ENCODE results near the gene TSHZ2. TPM values are rescaled to one million over a fixed set of nuclear protein-coding genes. Genes with fewer than 3 reads are reported as not detected.

The TSHZ2 gene
- total RNA-seq, 2 experiments from 2014 or later, result 34.1 to 37.8 TPM

DNA sequence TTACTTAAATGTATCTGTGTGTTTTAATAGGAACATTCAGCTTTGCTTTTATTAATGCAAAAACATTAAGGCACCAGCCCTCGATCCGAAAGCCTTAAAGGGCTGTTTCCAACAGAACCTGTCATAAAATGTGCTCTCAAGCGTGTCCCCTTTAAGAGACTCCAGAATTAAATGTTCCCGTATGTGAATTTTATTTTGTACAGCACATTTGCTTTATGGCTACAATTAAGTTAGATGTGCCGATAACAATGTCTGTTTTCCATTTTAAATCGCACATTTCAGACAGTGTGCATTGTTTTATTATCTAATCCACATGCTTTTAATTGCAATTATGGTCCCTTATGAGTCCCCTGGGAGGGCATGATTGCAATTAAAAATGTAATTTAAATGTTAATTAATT is 198.9 kb downstream of the TSHZ2 start:
- intact Hi-C loops (cut with micrococcal nuclease), result no loop called here
- Mint-ChIP-seq H3K27ac (no peak overlapping the region), H3K27me3 (ENCODE audit: low read depth) (no peaks in the 10 kb centered on the region), H3K9me3 (no peaks in the 10 kb centered on the region), H3K36me3 (ENCODE audit: low read depth) (peaks cover 6% of the 10 kb centered on the region), H3K4me3 (no peak overlapping the region), H3K4me1 (ENCODE audit: low read depth) (peaks cover 31% of the 10 kb centered on the region)
- CTCF ChIA-PET, result no interaction called here
- no peak for DNase-seq

- Mint-ChIP-seq H3K36me3 (ENCODE audit: low read depth) (peaks cover 8% of the 10 kb centered on the region), H3K27ac (no peak overlapping the region), H3K27me3 (ENCODE audit: low read depth) (no peaks in the 10 kb centered on the region), H3K4me3 (no peak overlapping the region), H3K4me1 (ENCODE audit: low read depth) (peaks cover 20% of the 10 kb centered on the region), H3K9me3 (no peaks in the 10 kb centered on the region)
- CTCF ChIA-PET, result interaction anchor here (0.6 to 1.1 kb wide), 3 partner anchors 11 to 624 kb away, joined by 3 read pairs; no protein-coding TSS in a partner anchor
- intact Hi-C loops (cut with micrococcal nuclease), result no loop called here
- no peak for DNase-seq
Observed at GRCh38 chr20:53174454-53174853, 202.3 kb downstream of the TSHZ2 start.

DNA sequence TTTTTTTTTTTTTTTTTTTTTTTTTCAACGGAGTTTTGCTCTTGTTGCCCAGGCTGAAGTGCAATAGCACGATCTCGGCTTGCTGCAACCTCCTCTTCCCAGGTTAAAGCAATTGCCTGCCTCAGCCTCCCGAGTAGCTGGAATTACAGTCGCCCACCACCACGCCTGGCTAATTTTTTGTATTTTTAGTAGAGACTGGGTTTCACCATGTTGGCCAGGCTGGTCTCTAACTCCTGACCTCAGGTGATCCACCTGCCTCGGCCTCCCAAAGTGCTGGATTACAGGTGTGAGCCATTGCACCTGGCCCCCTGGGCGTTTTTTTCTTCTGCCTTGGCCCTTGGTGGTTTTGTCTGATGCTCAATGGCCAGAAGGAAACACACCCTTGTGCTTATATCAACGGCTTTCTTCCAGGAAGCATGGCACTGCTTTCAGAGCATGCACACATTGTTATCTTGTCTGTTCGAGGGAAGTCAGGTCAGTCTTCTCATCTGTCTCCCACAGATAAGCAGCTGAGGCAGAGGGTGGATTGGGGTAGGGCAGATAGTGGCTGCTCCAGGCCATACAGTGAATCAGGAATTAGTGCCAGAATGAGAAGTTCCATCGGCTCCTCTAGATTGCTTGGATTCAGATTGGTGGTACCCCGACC is 203.1 kb downstream of the TSHZ2 start:
- DNase-seq, result no peak
- Mint-ChIP-seq H3K4me3 (no peak overlapping the region), H3K27me3 (ENCODE audit: low read depth) (no peaks in the 10 kb centered on the region), H3K36me3 (ENCODE audit: low read depth) (peaks cover 11% of the 10 kb centered on the region), H3K27ac (no peak overlapping the region), H3K4me1 (ENCODE audit: low read depth) (peaks cover 20% of the 10 kb centered on the region), H3K9me3 (no peaks in the 10 kb centered on the region)
- CTCF ChIA-PET, result interaction anchor here (1.1 kb wide), 1 partner anchor 26 kb away, joined by 3 read pairs; no protein-coding TSS in a partner anchor
- intact Hi-C loops (cut with micrococcal nuclease), result no loop called here

DNA sequence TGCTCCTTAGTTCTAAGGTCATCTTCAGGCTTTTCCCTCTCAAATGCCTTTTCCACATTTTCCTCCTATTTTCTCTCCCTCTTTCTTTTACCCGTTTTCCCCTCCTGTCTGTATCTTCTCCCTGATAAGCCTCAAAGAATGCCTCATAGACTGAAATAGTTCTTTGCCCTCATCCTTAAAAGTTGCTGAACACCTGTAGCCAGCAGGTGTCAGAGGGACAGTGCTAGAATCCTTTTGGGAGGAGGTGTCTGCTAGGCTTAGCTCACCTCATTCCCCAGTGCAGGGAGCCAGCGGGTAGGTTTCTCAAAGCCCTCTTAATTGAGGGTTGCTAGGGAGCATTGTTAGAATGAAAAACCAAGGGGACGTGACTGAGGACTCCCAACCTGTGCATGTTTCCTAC is 204.0 kb downstream of the TSHZ2 start:
- Mint-ChIP-seq H3K27me3 (ENCODE audit: low read depth) (no peaks in the 10 kb centered on the region), H3K4me1 (ENCODE audit: low read depth) (peaks cover 22% of the 10 kb centered on the region), H3K4me3 (no peak overlapping the region), H3K36me3 (ENCODE audit: low read depth) (peaks cover 11% of the 10 kb centered on the region), H3K27ac (no peak overlapping the region), H3K9me3 (no peaks in the 10 kb centered on the region)
- DNase-seq, result no peak
- CTCF ChIA-PET, result no interaction called here
- intact Hi-C loops (cut with micrococcal nuclease), result no loop called here

GRCh38 chr20:53177687-53178086 is 205.5 kb downstream of the TSHZ2 start:
- DNase-seq, result no peak
- Mint-ChIP-seq H3K27me3 (ENCODE audit: low read depth) (no peaks in the 10 kb centered on the region), H3K9me3 (no peaks in the 10 kb centered on the region), H3K36me3 (ENCODE audit: low read depth) (peaks cover 11% of the 10 kb centered on the region), H3K27ac (no peak overlapping the region), H3K4me3 (no peak overlapping the region), H3K4me1 (ENCODE audit: low read depth) (peaks cover 15% of the 10 kb centered on the region)
- intact Hi-C loops (cut with micrococcal nuclease), result no loop called here
- CTCF ChIA-PET, result no interaction called here

GRCh38 chr20:53179749-53180148 is 207.6 kb downstream of the TSHZ2 start:
- intact Hi-C loops (cut with micrococcal nuclease), result no loop called here
- Mint-ChIP-seq H3K4me1 (ENCODE audit: low read depth) (peaks cover 4% of the 10 kb centered on the region), H3K36me3 (ENCODE audit: low read depth) (peaks cover 8% of the 10 kb centered on the region), H3K9me3 (no peaks in the 10 kb centered on the region), H3K27me3 (ENCODE audit: low read depth) (no peaks in the 10 kb centered on the region), H3K4me3 (no peak overlapping the region), H3K27ac (no peak overlapping the region)
- DNase-seq, result no peak
- CTCF ChIA-PET, result no interaction called here

DNA sequence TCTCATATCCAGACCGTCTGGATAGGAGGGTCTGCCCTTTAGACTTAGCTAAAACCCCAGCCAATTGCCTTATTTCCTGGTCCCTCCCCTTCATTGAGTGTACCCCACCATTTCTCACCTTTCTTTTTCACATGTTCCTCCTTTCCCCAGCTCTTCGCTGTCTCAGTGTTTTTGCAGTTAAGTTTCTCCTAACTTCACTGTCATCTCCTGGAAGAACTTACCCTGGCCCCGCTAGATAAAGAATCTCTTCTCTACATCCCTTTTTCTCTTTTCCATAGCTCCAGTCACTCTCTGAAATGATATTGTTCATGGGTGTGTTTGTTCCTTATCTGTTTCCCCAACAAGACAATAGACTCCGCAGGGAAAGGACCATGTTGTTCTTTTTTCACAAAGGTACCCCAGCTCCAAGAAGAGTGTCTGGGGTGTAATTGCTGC is 208.8 kb downstream of the TSHZ2 start:
- no peak for DNase-seq
- no peaks in the 10 kb centered on the region for H3K9me3 Mint-ChIP-seq
- no peak overlapping the region for H3K27ac Mint-ChIP-seq
- H3K27me3 Mint-ChIP-seq (ENCODE audit: low read depth), result no peaks in the 10 kb centered on the region
- CTCF ChIA-PET, result interaction anchor here (1.0 kb wide), 1 partner anchor 20 kb away, joined by 3 read pairs; no protein-coding TSS in a partner anchor
- H3K4me3 Mint-ChIP-seq, result no peak overlapping the region
- H3K36me3 Mint-ChIP-seq (ENCODE audit: low read depth), result peaks cover 8% of the 10 kb centered on the region
- H3K4me1 Mint-ChIP-seq (ENCODE audit: low read depth), result peaks cover 7% of the 10 kb centered on the region
- intact Hi-C loops (cut with micrococcal nuclease), result no loop called here

DNA sequence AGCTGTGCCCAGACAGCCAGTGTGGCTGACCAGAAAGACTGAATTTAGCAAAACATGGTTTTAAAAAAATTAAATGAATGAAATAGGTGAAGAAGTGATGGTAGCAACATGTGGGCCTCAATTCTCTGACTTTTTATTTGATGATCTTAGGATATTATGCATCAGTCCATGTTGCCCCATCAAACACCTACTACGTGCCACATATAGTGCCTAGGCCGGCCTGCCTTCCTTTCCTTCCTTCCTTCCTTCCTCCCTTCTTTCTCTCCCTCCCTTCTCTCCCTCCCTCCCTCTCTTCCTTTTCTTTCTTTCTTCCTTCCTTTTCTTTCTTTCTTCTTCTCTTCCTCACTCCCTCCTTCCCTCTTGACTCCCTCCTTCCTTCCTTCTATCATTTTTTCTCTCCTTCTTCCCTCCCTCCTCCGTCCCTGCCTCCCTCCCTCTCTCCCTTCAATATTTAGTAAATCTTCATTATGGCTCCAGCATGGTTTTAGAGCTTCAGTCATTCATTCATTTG is 209.8 kb downstream of the TSHZ2 start:
- intact Hi-C loops (cut with micrococcal nuclease), result no loop called here
- CTCF ChIA-PET, result interaction anchor here (0.7 kb wide), 1 partner anchor 940 kb away, joined by 3 read pairs; no protein-coding TSS in a partner anchor

GRCh38 chr20:53183181-53183580 is 211.0 kb downstream of the TSHZ2 start:
- Mint-ChIP-seq H3K4me3 (no peak overlapping the region), H3K36me3 (ENCODE audit: low read depth) (peaks cover 3% of the 10 kb centered on the region), H3K27me3 (ENCODE audit: low read depth) (no peaks in the 10 kb centered on the region), H3K4me1 (ENCODE audit: low read depth) (peaks cover 23% of the 10 kb centered on the region), H3K9me3 (no peaks in the 10 kb centered on the region), H3K27ac (no peak overlapping the region)
- intact Hi-C loops (cut with micrococcal nuclease), result no loop called here
- CTCF ChIA-PET, result no interaction called here
- no peak for DNase-seq

More for the DNA sequence above, 209.8 kb downstream of the TSHZ2 start:
- Mint-ChIP-seq H3K27ac (no peak overlapping the region), H3K36me3 (ENCODE audit: low read depth) (peaks cover 6% of the 10 kb centered on the region), H3K4me3 (no peak overlapping the region), H3K9me3 (no peaks in the 10 kb centered on the region), H3K4me1 (ENCODE audit: low read depth) (peaks cover 11% of the 10 kb centered on the region), H3K27me3 (ENCODE audit: low read depth) (no peaks in the 10 kb centered on the region)
- no peak for DNase-seq

DNA sequence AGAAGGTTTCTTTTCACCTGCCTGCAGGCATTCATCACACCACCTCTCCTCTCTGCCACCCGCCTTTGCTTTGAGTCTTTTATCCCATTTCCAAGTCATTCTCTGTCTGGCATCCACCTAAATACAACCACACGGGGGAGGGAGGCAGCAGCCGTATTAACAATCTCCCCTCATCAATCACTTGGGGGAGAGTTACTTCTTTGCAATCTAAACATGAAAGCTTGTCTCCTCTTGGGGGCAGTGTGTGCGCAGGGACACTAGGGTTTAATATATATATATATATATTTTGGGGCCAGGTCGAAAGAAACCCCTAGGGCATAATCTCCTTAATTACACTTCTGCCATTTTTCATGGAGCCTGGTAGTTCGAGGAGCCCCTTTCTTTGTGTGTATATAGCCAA is 214.5 kb downstream of the TSHZ2 start:
- Mint-ChIP-seq H3K27me3 (ENCODE audit: low read depth) (no peaks in the 10 kb centered on the region), H3K27ac (no peak overlapping the region), H3K4me1 (ENCODE audit: low read depth) (peaks cover 24% of the 10 kb centered on the region), H3K9me3 (no peaks in the 10 kb centered on the region), H3K4me3 (no peak overlapping the region), H3K36me3 (ENCODE audit: low read depth) (no peaks in the 10 kb centered on the region)
- DNase-seq, result no peak
- CTCF ChIA-PET, result interaction anchor here (0.9 kb wide), 1 partner anchor 29 kb away, joined by 3 read pairs; no protein-coding TSS in a partner anchor
- intact Hi-C loops (cut with micrococcal nuclease), result no loop called here

DNA sequence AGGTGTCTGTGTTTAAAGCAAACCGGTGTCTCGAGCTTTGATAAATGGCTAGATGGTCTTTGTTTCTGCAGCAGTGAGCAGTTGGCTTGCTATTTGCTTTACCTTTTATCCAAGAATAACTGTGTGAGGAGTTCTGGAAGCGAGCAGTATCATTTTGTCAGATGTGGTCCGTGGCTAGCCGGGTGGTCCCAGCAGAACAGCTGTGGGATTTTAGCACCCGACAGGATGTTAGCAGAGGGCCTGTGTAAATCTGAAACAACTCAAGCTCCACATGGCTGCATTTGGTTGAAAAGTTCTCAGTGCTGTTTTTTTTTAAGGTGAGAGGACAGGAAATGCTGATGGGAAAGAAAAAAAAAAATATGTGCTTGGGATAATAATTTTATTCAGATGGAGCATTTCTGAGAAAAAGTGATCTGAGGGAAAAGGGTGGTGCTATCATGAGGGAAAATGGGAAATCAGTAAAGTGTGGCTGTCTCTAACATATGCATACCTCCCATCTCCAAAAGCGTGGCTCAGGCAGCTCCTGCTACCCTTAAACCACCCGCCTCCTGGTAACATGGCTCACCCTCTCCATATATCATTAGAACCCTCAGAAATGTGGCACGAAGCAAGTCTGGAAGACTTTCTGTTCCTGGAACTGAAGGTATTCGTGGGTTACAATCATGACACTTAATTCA is 215.4 kb downstream of the TSHZ2 start:
- Mint-ChIP-seq H3K4me1 (ENCODE audit: low read depth) (peaks cover 31% of the 10 kb centered on the region), H3K27ac (no peak overlapping the region), H3K4me3 (no peak overlapping the region), H3K27me3 (ENCODE audit: low read depth) (no peaks in the 10 kb centered on the region), H3K36me3 (ENCODE audit: low read depth) (no peaks in the 10 kb centered on the region), H3K9me3 (no peaks in the 10 kb centered on the region)
- CTCF ChIA-PET, result no interaction called here
- intact Hi-C loops (cut with micrococcal nuclease), result no loop called here
- DNase-seq, result no peak

DNA sequence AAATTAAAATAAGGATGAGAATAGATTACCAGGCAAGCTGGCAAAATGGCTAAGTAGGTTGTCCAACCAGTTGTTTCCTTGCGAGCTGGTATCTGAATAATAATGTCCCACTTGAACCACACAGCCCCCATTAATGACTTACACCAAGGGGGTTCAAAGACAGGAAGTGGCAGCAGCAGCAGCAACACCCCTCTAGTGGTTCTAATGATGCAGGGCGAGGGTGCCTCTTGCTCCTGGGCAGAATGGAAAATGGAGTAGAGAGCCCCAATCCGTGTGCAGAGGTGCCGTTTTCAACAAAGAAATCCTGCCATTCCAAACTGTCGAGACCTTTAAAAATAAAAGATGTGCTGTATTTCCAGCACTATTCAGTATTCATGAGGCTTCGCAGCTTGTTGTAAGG is 218.1 kb downstream of the TSHZ2 start:
- CTCF ChIA-PET, result interaction anchor here (0.7 kb wide), 1 partner anchor 190 kb away, joined by 3 read pairs; no protein-coding TSS in a partner anchor
- no peak for DNase-seq
- intact Hi-C loops (cut with micrococcal nuclease), result no loop called here
- H3K9me3 Mint-ChIP-seq, result no peaks in the 10 kb centered on the region
- H3K27ac Mint-ChIP-seq, result no peak overlapping the region
- H3K36me3 Mint-ChIP-seq (ENCODE audit: low read depth), result peaks cover 4% of the 10 kb centered on the region
- H3K4me3 Mint-ChIP-seq, result no peak overlapping the region
- peaks cover 49% of the 10 kb centered on the region for H3K4me1 Mint-ChIP-seq (ENCODE audit: low read depth)
- no peaks in the 10 kb centered on the region for H3K27me3 Mint-ChIP-seq (ENCODE audit: low read depth)

DNA sequence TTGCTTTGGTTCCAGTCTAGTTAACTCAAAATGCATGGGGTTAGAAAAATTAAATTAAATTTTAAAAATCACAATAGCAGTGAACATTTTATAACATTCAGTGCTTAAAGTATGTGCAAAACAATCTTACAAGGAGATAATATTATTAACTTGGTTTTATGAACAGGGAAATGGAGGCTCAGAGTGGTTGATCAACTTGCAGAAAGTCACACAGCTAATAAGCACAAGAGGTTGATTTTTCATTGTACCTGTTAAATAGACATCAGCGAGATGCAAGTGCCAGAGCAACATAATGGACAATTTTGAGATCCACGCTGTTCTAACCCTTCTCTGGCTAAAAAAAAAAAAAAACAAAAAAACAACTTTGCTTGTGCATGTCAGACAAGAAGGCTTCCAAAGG is 219.8 kb downstream of the TSHZ2 start:
- DNase-seq, result no peak
- H3K27ac Mint-ChIP-seq, result no peak overlapping the region
- intact Hi-C loops (cut with micrococcal nuclease), result no loop called here
- H3K36me3 Mint-ChIP-seq (ENCODE audit: low read depth), result peaks cover 4% of the 10 kb centered on the region
- H3K4me1 Mint-ChIP-seq (ENCODE audit: low read depth), result peaks cover 45% of the 10 kb centered on the region
- H3K4me3 Mint-ChIP-seq, result no peak overlapping the region
- no peaks in the 10 kb centered on the region for H3K9me3 Mint-ChIP-seq
- CTCF ChIA-PET, result no interaction called here
- no peaks in the 10 kb centered on the region for H3K27me3 Mint-ChIP-seq (ENCODE audit: low read depth)

All from activated naive CD4-positive, alpha-beta T cell treated with anti-CD3 and anti-CD28 coated beads for 36 hours (primary cell).